A549 treated with Hydrocortisone at 1 μM for 4 hours (cell line): Measurements from ENCODE around the gene TEKT1. TPM values are rescaled to one million over a fixed set of nuclear protein-coding genes. Genes with fewer than 3 reads are reported as not detected.

Source experiments
- total RNA-seq: library from RNA; stranded (reverse); fragments of 200-300 nt; extraction: Qiagen RNA extraction; gene quantifications from 5 replicates; pipeline ENCODE4 v1.2.3, GENCODE V29; 2022

Gene TEKT1
- 0.03 to 0.27 TPM (median 0.16 TPM) in 5 replicates for total RNA-seq

GRCh38 chr17:6831661-6832263 is at the start of gene TEKT1:
Gene TEKT1 (minus strand): TSS chr17:6831729. CDS start chr17:6830376, 1,353 bp downstream.

GRCh38 chr17:6775871-6776405 is 55.6 kb downstream of the TEKT1 start, which contains the start of gene FBXO39:
Gene FBXO39 (plus strand): TSS chr17:6776215. CDS start chr17:6779869, 3,654 bp downstream.

GRCh38 chr17:6755731-6756184 is 75.8 kb downstream of the TEKT1 start, which contains the start of gene XAF1:
Gene XAF1 (plus strand): TSS chr17:6756046. CDS start chr17:6756079, 33 bp downstream.

Other genes starting within 250 kb of the TEKT1 start
- gene KIAA0753, start 191.0 kb downstream of the TEKT1 start, total RNA-seq: 19.5 to 22.4 TPM (median 20.3 TPM) in 5 replicates
- gene TXNDC17, start 190.7 kb downstream of the TEKT1 start, total RNA-seq: 410 to 467 TPM (median 430 TPM) in 5 replicates
- gene MED31, start 180.1 kb downstream of the TEKT1 start, total RNA-seq: 18.2 to 34.0 TPM (median 30.4 TPM) in 5 replicates
- 1.8 to 3.3 TPM (median 2.8 TPM) in 5 replicates for gene C17orf100, start 180.0 kb downstream of the TEKT1 start, total RNA-seq
- gene SLC13A5, start 118.4 kb downstream of the TEKT1 start, total RNA-seq: 0.13 to 0.47 TPM (median 0.15 TPM) in 5 replicates
- not detected in 5 replicates for gene XAF1, start 75.7 kb downstream of the TEKT1 start, total RNA-seq
- gene FBXO39, start 55.5 kb downstream of the TEKT1 start, total RNA-seq: not detected in 5 replicates
- gene ALOX12, start 164.3 kb upstream of the TEKT1 start, total RNA-seq: not detected in 5 replicates
- gene RNASEK, start 180.9 kb upstream of the TEKT1 start, total RNA-seq: 435 to 504 TPM (median 443 TPM) in 5 replicates
- not detected in 5 replicates for gene BCL6B, start 191.3 kb upstream of the TEKT1 start, total RNA-seq
- 6.5 to 9.3 TPM (median 8.9 TPM) in 5 replicates for gene SLC16A13, start 204.3 kb upstream of the TEKT1 start, total RNA-seq
- not detected in 5 replicates for gene SLC16A11, start 212.4 kb upstream of the TEKT1 start, total RNA-seq
- not detected in 5 replicates for gene CLEC10A, start 248.5 kb upstream of the TEKT1 start, total RNA-seq